Measurements from ENCODE around the gene ZC3H7A.

DNA sequence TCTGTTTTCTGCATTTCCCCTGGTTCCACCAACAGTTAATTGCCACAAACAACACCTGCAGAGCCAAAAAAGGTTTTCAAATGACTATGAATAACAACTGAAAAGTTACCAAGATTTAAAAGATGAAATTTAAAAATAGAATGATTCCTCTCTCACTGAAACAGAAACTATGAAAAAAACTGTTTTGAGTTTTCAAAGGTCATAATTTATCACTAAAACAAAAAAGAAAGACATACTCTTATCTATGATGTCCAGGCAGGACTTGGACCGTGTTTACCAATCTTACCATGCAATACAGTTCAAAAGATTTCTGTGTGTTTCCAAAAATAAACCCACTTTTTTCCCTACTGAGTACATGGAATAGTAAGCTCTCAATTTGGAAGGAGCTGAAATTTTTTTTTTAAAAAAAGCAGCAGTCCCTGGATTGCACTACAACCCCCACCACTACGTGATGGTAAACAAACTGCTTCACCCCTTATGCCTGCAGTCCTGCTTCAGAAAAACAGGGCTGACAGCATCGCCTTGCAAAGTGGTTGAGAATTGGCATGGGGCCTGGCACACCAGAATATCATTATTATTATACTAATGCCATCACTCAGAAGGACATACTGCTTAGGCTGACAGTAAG lies 62.9 kb downstream of the ZC3H7A start:
- TF ChIP-seq CTCF (IDR thresholded peaks at IDR 0.05) (no peak), POLR2A (IDR thresholded peaks at IDR 0.05) (no peak), POLR2AphosphoS5 (IDR thresholded peaks at IDR 0.05) (no peak), EP300 (IDR thresholded peaks at IDR 0.05) (no peak)

Data from sigmoid colon (tissue), 4 donors.